KMS-11 (cell line): ENCODE data around the gene HNRNPH3.

Source experiments
- H2AFZ ChIP-seq: fragments of 200-600 bp; sonication (generic); 2 replicates; pipeline ENCODE4 v1.6.1; 2016; ENCODE audit warnings: antibody characterized with exemption, mixed run types, low read depth
- H3K27ac ChIP-seq: fragments of 200-600 bp; sonication (generic); 2 replicates; pipeline ENCODE4 v1.6.1; 2016; ENCODE audit warnings: mild to moderate bottlenecking, mixed run types
- H3K27me3 ChIP-seq: fragments of 200-600 bp; sonication (generic); 2 replicates; pipeline ENCODE4 v1.6.1; 2017; ENCODE audit warnings: mild to moderate bottlenecking, low read depth, mixed run types, moderate library complexity; ENCODE audit not compliant: insufficient read depth
- H3K36me3 ChIP-seq: fragments of 200-600 bp; sonication (generic); 2 replicates; pipeline ENCODE4 v1.6.1; 2017; ENCODE audit warnings: mild to moderate bottlenecking, mixed run types; ENCODE audit not compliant: insufficient read depth
- H3K4me1 ChIP-seq: fragments of 200-600 bp; sonication (generic); 2 replicates; pipeline ENCODE4 v1.6.1; 2016; ENCODE audit warnings: mild to moderate bottlenecking, low read depth, mixed run types; ENCODE audit not compliant: poor library complexity, severe bottlenecking
- H3K4me2 ChIP-seq: fragments of 200-600 bp; sonication (generic); 2 replicates; pipeline ENCODE4 v1.7.0; 2016; ENCODE audit warnings: mild to moderate bottlenecking, mixed run types
- H3K4me3 ChIP-seq: fragments of 200-600 bp; sonication (generic); IDR thresholded peaks from 2 replicates; pipeline ENCODE4 v1.6.1; 2017; ENCODE audit warnings: low read depth, low read length, mixed read lengths; ENCODE audit not compliant: insufficient read depth
- H3K79me2 ChIP-seq: fragments of 200-600 bp; sonication (generic); 2 replicates; pipeline ENCODE4 v1.6.1; 2016; ENCODE audit warnings: low read depth, mixed run types; ENCODE audit not compliant: insufficient read depth
- H3K9ac ChIP-seq: fragments of 200-600 bp; sonication (generic); 2 replicates; pipeline ENCODE4 v1.6.1; 2016; ENCODE audit warnings: mild to moderate bottlenecking, mixed run types
- H4K20me1 ChIP-seq: fragments of 200-600 bp; sonication (generic); 2 replicates; pipeline ENCODE4 v1.6.1; 2016; ENCODE audit warnings: mild to moderate bottlenecking, mixed run types; ENCODE audit not compliant: insufficient read depth
- TF ChIP-seq, protein P1 (sequence below): fragments of 200-600 bp; sonication (generic); conservative IDR thresholded peaks from 2 replicates; pipeline ENCODE4 v1.6.1; 2017; ENCODE audit warnings: low read depth, mild to moderate bottlenecking, antibody characterized with exemption, low read length, moderate library complexity, mixed read lengths

The HNRNPH3 gene

DNA sequence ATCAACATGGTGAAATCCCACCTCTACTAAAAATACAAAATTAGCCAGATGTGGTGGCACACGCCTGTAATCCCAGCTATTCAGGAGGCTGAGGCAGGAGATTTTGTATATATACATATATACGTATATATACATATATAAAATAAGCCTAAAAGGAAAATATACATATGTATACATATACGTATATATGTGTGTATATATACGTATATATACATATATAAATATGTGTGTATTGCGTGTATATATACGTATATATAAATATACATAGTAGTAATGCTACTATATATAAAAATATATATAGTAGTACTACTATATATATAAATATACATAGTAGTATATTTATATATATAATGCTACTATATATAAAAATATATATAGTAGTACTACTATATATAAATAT, 27.3 kb downstream of the HNRNPH3 start:
- Histone ChIP-seq H3K36me3 (no peaks in the 10 kb centered on the region), H4K20me1 (no peaks in the 10 kb centered on the region), H2AFZ (no peak overlapping the region), H3K27me3 (no peaks in the 10 kb centered on the region), H3K9ac (no peak overlapping the region), H3K4me1 (peaks cover 4% of the 10 kb centered on the region), H3K27ac (no peak overlapping the region), H3K4me2 (no peak overlapping the region), H3K4me3 (no peak overlapping the region), H3K79me2 (no peaks in the 10 kb centered on the region)
- TF ChIP-seq, protein P1, sequence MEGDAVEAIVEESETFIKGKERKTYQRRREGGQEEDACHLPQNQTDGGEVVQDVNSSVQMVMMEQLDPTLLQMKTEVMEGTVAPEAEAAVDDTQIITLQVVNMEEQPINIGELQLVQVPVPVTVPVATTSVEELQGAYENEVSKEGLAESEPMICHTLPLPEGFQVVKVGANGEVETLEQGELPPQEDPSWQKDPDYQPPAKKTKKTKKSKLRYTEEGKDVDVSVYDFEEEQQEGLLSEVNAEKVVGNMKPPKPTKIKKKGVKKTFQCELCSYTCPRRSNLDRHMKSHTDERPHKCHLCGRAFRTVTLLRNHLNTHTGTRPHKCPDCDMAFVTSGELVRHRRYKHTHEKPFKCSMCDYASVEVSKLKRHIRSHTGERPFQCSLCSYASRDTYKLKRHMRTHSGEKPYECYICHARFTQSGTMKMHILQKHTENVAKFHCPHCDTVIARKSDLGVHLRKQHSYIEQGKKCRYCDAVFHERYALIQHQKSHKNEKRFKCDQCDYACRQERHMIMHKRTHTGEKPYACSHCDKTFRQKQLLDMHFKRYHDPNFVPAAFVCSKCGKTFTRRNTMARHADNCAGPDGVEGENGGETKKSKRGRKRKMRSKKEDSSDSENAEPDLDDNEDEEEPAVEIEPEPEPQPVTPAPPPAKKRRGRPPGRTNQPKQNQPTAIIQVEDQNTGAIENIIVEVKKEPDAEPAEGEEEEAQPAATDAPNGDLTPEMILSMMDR: no peak

- no peaks in the 10 kb centered on the region for H3K4me1 ChIP-seq
- no peak overlapping the region for H3K27ac ChIP-seq
- H3K79me2 ChIP-seq: no peaks in the 10 kb centered on the region
- no peak overlapping the region for H2AFZ ChIP-seq
- H3K27me3 ChIP-seq: no peaks in the 10 kb centered on the region
- TF ChIP-seq, protein P1: no peak
- H3K9ac ChIP-seq: no peak overlapping the region
- H3K36me3 ChIP-seq: no peaks in the 10 kb centered on the region
- H4K20me1 ChIP-seq: no peaks in the 10 kb centered on the region
- no peak overlapping the region for H3K4me3 ChIP-seq
- H3K4me2 ChIP-seq: no peak overlapping the region
Measured at GRCh38 chr10:68362590-68362989, 30.7 kb downstream of the HNRNPH3 start.

- Histone ChIP-seq H3K36me3 (no peaks in the 10 kb centered on the region), H2AFZ (no peak overlapping the region), H4K20me1 (no peaks in the 10 kb centered on the region), H3K4me3 (no peak overlapping the region), H3K27me3 (no peaks in the 10 kb centered on the region), H3K27ac (no peak overlapping the region), H3K4me1 (no peaks in the 10 kb centered on the region), H3K9ac (no peak overlapping the region), H3K4me2 (no peak overlapping the region), H3K79me2 (no peaks in the 10 kb centered on the region)
- TF ChIP-seq, protein P1: no peak
Measured at GRCh38 chr10:68364101-68364886, 32.4 kb downstream of the HNRNPH3 start.

- Histone ChIP-seq H4K20me1 (no peaks in the 10 kb centered on the region), H2AFZ (no peak overlapping the region), H3K4me2 (no peak overlapping the region), H3K27me3 (no peaks in the 10 kb centered on the region), H3K27ac (no peak overlapping the region), H3K36me3 (no peaks in the 10 kb centered on the region), H3K4me3 (no peak overlapping the region), H3K4me1 (no peaks in the 10 kb centered on the region), H3K9ac (no peak overlapping the region), H3K79me2 (no peaks in the 10 kb centered on the region)
- TF ChIP-seq, protein P1: no peak
Measured at GRCh38 chr10:68365611-68366010, 33.7 kb downstream of the HNRNPH3 start.
